Measurements from ENCODE around the gene THOC3.
"Not testable (repeated sequence)": the region's sequence is repeated elsewhere in the genome, so short reads cannot be mapped to it uniquely, and the experiment has no call there.

Gene THOC3

DNA sequence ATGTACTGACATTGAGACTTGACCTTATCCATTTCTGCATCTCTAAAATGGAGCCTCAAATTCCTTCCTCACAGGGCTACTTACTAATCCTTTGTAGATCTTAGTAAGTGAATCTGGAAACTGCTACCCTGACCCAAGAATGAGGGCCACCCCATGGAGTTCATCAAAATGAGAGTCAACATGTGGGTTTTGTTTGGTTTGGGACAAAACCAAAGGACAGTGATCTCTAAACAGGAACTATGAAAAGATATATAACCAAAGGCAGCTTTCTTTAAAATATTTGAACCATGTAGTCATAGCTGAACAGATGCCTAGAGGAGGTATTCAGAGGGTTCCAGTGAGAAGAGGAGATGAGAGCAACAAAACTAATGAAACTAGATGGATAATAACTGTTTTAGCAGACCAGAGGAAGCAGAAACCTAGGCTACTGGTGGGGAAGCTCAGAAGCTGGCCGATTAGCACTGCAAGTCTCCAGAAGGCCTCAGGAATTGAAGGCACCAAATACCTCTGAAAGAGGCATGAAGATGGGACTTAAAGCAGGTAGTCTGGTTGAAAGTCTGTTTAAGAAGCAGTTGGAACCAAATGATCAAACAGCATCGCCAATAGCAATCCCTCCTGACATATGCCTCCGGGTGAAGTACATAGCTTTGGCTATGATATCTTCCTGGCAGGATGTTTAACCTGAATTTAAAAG is 45.8 kb downstream of the THOC3 start:
- no peak overlapping the region for H3K4me3 ChIP-seq (ENCODE audit: low read depth, low read length)
- H3K36me3 ChIP-seq (replicated peaks) = no peaks in the 10 kb centered on the region
- in situ Hi-C loops (cut with HindIII; ENCODE audit: low pct_ligation_motif_present, low sequenced_read_pairs) = no loop called here
- no peaks in the 10 kb centered on the region for H3K27me3 ChIP-seq (replicated peaks)
- TF ChIP-seq, protein P1, sequence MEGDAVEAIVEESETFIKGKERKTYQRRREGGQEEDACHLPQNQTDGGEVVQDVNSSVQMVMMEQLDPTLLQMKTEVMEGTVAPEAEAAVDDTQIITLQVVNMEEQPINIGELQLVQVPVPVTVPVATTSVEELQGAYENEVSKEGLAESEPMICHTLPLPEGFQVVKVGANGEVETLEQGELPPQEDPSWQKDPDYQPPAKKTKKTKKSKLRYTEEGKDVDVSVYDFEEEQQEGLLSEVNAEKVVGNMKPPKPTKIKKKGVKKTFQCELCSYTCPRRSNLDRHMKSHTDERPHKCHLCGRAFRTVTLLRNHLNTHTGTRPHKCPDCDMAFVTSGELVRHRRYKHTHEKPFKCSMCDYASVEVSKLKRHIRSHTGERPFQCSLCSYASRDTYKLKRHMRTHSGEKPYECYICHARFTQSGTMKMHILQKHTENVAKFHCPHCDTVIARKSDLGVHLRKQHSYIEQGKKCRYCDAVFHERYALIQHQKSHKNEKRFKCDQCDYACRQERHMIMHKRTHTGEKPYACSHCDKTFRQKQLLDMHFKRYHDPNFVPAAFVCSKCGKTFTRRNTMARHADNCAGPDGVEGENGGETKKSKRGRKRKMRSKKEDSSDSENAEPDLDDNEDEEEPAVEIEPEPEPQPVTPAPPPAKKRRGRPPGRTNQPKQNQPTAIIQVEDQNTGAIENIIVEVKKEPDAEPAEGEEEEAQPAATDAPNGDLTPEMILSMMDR (IDR thresholded peaks at IDR 0.05; ENCODE audit: low read depth, low read length, missing control alignments) = no peak
- peak; percentile 94 for DNase-seq
- H3K27ac ChIP-seq = peak overlapping the region; percentile 71

DNA sequence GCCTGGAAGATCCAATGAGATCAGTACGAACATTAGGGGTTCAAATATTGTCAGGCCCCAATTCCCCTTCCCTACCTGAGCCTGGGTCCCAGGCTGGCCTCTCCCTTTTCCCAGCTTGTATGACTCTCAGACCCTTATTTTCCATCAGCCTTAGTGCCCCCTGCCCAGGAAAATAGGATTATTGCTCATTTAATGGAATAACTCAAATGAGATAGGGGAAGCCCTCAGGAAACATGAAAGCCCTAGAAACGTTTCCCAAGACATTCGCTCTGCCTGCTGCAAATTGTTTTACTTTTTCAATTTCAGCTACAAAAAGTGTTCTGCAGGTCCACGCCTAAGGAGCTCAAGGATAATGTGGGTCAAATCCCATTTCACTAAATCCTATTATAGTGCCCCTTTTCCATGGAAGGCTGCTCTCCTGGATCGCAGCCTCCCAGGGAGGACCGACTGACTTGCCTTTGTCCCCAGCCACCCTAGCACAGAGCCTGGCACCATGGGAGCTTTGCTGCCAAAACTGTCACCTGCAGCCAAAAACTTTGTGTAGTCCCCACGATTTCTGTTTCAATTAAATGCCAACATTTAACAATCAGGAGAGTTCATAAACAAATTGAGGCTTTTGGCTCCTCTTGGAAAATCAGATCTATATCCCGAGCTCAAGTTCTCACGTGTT is 46.9 kb downstream of the THOC3 start:
- in situ Hi-C loops (cut with HindIII; ENCODE audit: low pct_ligation_motif_present, low sequenced_read_pairs) = no loop called here
- Histone ChIP-seq H3K27ac (no peak overlapping the region), H3K27me3 (replicated peaks) (no peaks in the 10 kb centered on the region), H3K36me3 (replicated peaks) (no peaks in the 10 kb centered on the region), H3K4me3 (ENCODE audit: low read depth, low read length) (no peak overlapping the region)
- TF ChIP-seq, protein P1 (IDR thresholded peaks at IDR 0.05; ENCODE audit: low read depth, low read length, missing control alignments) = no peak
- DNase-seq = no peak

DNA sequence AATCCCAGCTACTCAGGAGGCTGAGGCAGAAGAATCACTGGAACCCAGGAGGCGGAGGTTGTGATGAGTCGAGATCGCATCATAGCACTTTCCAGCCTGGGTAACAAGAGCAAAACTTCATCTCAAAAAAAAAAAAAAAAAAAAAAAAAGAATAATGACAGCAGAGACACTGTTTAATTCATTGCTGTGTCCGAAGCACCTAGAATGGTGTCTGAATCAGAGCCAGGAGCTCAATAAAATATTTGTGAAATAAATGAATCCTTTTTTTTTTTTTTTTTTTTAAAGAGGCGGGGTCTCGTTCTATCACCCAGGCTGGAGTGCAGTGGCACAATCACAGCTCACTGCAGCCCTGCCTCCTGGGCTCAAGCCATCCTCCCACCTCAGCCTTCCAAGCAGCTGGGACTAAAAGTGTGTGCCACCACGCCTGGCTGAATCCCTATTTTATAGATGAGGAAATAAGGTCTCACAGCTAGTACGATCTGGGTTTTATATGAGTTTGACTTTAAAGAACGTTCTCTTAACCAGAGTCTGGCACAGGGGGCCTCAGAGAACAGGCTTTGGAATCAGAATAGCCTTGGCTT is 47.8 kb downstream of the THOC3 start:
- in situ Hi-C loops (cut with HindIII; ENCODE audit: low pct_ligation_motif_present, low sequenced_read_pairs) = no loop called here
- Histone ChIP-seq H3K4me3 (ENCODE audit: low read depth, low read length) (no peak overlapping the region), H3K36me3 (replicated peaks) (no peaks in the 10 kb centered on the region), H3K27ac (no peak overlapping the region), H3K27me3 (replicated peaks) (no peaks in the 10 kb centered on the region)
- TF ChIP-seq, protein P1 (IDR thresholded peaks at IDR 0.05; ENCODE audit: low read depth, low read length, missing control alignments) = no peak
- DNase-seq = peak; percentile 37

DNA sequence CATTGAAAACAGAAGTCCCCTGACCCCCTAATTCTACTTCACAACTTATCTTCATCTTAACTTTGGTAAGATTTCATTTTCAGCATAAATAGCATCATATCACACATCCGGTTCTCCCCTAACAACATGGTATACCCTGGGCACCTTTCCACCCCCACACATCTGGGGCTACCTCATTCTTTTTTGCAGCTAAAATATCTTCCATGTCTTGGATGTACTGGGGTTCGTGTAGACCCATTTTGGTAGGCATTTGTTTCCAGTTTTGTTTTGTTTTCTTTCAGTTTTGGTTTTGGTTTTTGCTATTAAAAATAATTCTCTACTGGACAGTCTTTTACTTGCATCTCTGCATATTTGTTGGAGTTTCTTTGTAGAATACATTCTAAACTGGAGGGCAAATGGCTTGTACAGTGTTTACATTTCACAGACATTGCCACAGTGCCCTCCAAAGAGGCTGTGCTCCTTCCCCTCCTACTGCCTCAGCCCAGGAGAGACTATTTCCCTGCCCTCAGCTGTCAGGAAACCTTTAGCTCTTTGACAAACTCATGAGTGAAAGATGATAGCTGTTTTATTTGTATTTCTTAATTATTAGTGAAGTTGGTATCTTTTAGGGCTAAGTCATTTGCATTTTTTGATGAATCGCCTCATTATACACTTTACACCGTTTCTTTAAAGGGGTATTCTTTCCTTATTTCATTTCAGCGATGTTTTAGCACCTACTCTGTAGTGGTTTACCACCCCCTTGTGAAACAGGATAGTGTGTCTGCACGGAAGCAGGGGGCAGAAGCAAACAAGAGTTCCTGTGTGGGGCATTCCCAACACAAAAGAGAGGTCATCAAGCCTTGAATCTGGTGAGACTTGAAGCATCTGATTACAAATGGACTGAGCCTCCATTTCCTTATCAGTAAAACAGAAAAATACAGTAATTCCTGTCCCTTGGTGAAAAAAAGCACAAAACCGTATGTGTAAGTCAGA is 52.8 kb downstream of the THOC3 start:
- in situ Hi-C loops (cut with HindIII; ENCODE audit: low pct_ligation_motif_present, low sequenced_read_pairs); DNase-seq; H3K36me3 ChIP-seq (replicated peaks); H3K27me3 ChIP-seq (replicated peaks); H3K4me3 ChIP-seq (ENCODE audit: low read depth, low read length); H3K27ac ChIP-seq: not testable (repeated sequence)

DNA sequence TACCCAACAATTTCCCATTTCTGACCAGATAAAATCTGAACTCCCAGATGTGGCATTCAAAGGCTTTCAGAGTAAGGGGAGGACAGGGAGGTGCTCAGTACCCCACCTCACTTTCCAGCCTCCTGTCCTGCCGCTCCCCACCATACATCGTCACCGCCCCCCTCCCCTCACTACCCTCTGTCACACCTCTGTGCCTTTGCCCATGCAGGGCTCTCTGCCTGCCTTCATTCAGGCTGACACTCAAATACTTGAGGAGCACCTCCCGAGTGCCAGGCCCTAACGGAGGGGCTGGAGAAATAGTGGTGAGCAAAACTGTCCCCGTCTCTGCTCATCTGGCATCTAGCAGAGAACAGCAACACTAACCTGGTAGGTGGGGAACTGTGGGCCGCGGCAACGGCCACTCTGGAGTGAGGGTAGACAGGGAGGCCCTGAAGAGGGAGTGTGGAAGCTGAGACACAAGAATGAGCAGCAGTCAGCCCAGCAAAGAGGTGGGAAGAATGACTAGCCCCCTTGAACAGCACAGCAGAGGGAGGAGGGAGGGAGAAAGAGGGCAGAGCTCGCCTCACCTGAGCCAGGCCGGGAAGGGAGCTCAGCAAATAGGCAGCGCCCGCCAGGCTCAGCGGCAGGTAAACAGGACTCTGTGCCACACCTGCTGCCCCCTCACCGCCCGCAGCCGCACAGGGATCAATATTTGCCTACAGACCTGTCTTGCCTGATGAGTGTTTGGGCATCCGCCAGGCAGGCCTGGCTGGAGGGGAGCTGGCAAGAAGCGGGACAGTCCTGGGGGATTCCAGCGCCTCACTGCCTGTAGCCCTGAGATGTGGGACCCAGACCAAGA is 54.1 kb downstream of the THOC3 start:
- H3K36me3 ChIP-seq (replicated peaks); in situ Hi-C loops (cut with HindIII; ENCODE audit: low pct_ligation_motif_present, low sequenced_read_pairs); DNase-seq; H3K27ac ChIP-seq; H3K27me3 ChIP-seq (replicated peaks); H3K4me3 ChIP-seq (ENCODE audit: low read depth, low read length): not testable (repeated sequence)

DNA sequence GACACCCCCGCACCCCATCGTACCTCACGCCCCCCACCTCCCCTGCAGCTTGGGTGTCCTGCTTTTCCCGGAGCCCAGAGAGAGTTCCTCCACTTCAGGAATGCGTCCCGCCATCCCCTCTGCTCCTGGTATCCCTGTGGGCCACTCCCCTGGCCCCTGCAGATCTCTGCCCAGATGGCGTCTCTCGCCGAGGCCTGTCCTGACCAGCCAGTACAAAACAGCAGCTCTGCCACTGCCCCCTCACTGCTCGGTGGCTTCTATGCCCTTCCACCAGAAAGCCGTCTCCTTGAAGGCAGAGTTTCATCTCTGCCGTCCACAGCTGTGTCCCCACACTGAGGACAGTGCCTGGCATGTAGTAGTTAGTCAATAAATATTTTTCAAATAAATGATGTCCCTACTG is 58.0 kb downstream of the THOC3 start:
- H3K27me3 ChIP-seq (replicated peaks); H3K36me3 ChIP-seq (replicated peaks); in situ Hi-C loops (cut with HindIII; ENCODE audit: low pct_ligation_motif_present, low sequenced_read_pairs); H3K4me3 ChIP-seq (ENCODE audit: low read depth, low read length); DNase-seq; H3K27ac ChIP-seq: not testable (repeated sequence)

Measured in brain microvascular endothelial cell (primary cell).